Stimulated activated memory B cell treated with anti-CD40 and anti-IgM and Interleukin-4, amounts not matched to agents 10 μg/mL and 1 μg/mL and 100 μg/mL, for 72 hours (primary cell): ENCODE measurements around the gene SRL.

Source experiments
- ATAC-seq: fragments of 150-1000 bp; cut with Tn5 transposase; 2 replicates; pipeline ENCODE4 v1.10.0; 2021
- H3K27ac Mint-ChIP-seq: one replicate; pipeline ENCODE4 v1.8.0; 2022; ENCODE audit warnings: mild to moderate bottlenecking, mixed read lengths
- H3K27me3 Mint-ChIP-seq: one replicate; pipeline ENCODE4 v1.8.0; 2022; ENCODE audit warnings: mixed read lengths
- H3K36me3 Mint-ChIP-seq: one replicate; pipeline ENCODE4 v1.8.0; 2022; ENCODE audit warnings: mixed read lengths
- H3K4me1 Mint-ChIP-seq: one replicate; pipeline ENCODE4 v1.8.0; 2022; ENCODE audit warnings: mixed read lengths
- H3K4me3 Mint-ChIP-seq: one replicate; pipeline ENCODE4 v1.8.0; 2022; ENCODE audit warnings: mild to moderate bottlenecking, moderate library complexity, mixed read lengths
- H3K9me3 Mint-ChIP-seq: one replicate; pipeline ENCODE4 v1.8.0; 2022; ENCODE audit warnings: mixed read lengths

The SRL gene

DNA sequence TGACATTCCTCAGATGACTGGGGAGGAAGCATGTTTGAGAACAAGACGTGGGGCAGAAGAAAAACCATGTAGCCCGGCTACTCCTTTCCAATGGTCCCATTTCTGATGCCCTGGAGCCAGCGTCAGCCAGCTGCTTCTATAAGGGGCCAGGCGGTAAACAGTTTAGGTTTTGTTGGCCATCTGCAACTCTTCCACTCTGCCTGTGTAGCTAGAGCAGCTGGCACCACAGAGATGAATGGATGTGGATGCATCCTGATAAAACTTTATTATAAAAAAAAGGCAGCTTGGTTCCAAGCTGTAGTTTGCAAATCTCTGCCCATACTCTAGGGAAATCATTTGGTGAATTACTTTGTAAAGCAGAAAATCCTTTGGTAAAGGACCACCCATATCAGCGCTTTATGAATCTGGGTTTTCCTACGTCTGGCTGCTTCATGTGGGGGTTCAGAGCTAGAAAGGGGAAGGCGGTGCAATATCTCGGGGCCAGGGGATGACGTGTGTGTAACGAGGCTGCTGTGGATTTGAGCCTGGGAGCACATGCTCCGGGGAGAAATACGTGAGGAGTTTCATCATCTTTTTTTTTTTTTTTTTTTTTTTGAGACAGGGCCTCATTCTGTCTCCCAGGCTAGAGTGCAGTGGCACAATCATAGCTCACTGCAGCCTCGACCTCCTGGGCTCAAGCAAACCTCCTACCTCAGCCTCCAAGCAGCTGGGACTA, 3.4 kb upstream of the SRL start:
- Mint-ChIP-seq H3K27ac (no peak overlapping the region), H3K9me3 (no peaks in the 10 kb centered on the region), H3K27me3 (peaks cover 22% of the 10 kb centered on the region), H3K4me3 (no peak overlapping the region), H3K36me3 (no peaks in the 10 kb centered on the region), H3K4me1 (no peaks in the 10 kb centered on the region)
- ATAC-seq: no peak

DNA sequence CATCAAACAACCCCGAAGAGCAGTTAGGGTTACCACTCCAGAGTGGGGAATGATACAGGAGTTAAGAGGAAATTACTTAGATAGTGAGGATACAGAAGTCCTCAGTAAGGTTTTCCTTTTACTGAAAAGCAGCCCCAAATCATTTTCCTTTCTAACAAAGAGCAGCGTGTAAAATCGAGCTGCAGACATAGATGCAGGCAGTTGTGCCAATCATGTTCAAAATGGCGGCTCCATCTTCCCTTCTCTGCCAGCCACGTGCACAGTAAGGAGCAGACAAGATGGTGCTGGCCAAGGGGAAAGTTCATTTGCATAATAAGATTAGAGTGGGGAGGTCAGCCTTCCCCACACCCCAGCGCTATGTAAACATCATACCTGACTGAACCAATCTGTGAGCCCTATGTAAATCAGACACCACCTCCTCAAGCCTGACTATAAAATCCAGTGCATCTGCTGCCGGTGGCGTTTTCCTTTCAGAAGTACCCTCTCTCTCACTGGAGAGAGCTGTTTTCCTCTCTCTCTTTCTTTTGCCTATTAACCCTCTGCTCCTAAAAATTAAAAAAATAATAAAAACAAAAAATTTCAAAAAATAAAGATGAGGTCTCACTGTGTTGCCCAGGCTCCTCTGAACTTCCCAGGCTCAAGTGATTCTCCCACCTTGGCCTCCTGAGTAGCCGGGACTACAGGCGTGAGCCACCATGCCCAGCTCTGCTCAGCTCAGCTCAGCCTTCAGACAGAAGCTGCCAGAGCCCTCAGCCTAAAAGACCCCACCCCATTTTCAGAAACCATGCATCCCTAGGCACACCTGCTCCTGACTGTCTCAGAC, 2.6 kb upstream of the SRL start:
- peaks cover 30% of the 10 kb centered on the region for H3K27me3 Mint-ChIP-seq
- H3K4me1 Mint-ChIP-seq: no peaks in the 10 kb centered on the region
- no peaks in the 10 kb centered on the region for H3K9me3 Mint-ChIP-seq
- H3K4me3 Mint-ChIP-seq: no peak overlapping the region
- ATAC-seq: no peak
- H3K36me3 Mint-ChIP-seq: no peaks in the 10 kb centered on the region
- H3K27ac Mint-ChIP-seq: no peak overlapping the region

DNA sequence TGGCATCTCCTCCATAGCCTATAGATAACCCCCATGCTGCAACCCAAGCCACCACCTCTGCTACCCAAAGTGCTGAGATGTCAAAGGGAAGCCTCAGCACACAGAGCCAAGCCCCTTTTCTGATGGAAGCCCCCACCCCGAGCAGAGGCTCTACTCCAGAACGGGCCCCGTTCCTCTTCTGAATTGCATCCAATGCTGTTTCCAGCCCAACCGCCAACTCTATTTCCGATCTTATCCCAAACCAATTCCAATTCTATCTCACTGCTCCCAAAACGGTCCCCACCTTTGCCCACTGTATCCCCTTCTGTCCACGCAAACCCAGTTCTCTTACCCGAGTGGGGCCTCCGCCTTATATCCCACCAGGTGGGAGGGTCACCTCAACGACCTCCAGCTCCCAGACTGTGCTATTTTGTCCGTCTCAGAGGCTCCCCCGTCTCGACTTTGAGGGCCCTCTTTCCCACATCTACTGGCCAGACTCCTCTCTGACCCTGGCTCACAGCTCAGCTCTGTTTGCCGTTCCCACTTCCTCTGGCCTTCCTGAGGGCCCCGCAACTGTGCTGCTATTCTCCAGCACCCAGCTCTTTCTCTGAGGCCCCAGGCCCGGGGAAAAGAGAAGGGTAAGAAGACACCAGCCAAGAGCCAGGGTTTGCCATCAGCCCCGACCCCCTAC, 487 bp downstream of the SRL start:
- Mint-ChIP-seq H3K9me3 (no peaks in the 10 kb centered on the region), H3K27ac (no peak overlapping the region), H3K36me3 (no peaks in the 10 kb centered on the region), H3K4me1 (no peaks in the 10 kb centered on the region), H3K4me3 (no peak overlapping the region), H3K27me3 (peaks cover 59% of the 10 kb centered on the region)
- no peak for ATAC-seq

DNA sequence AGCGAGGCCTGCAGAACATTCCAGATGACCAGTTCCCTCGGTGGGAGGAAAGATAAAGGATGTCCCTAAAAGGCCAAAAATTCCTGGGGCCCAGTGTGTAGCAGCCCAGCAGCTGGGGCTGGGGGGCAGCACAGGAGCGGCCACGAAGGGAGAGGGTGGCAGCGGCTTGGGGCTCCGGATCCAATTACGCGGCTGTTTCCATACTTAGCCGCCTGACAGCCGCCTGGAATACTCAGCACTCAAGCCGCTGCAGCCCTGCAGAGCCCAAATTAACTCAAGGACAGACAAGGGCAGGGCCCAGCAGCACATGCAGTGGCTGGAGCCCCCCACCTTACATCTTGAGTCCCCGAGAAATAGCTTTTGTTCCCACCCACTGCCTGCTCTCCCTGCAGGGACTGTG, 1.3 kb downstream of the SRL start:
- no peaks in the 10 kb centered on the region for H3K36me3 Mint-ChIP-seq
- H3K4me3 Mint-ChIP-seq: no peak overlapping the region
- ATAC-seq: no peak
- H3K27ac Mint-ChIP-seq: no peak overlapping the region
- H3K4me1 Mint-ChIP-seq: no peaks in the 10 kb centered on the region
- peaks cover 66% of the 10 kb centered on the region for H3K27me3 Mint-ChIP-seq
- H3K9me3 Mint-ChIP-seq: no peaks in the 10 kb centered on the region

DNA sequence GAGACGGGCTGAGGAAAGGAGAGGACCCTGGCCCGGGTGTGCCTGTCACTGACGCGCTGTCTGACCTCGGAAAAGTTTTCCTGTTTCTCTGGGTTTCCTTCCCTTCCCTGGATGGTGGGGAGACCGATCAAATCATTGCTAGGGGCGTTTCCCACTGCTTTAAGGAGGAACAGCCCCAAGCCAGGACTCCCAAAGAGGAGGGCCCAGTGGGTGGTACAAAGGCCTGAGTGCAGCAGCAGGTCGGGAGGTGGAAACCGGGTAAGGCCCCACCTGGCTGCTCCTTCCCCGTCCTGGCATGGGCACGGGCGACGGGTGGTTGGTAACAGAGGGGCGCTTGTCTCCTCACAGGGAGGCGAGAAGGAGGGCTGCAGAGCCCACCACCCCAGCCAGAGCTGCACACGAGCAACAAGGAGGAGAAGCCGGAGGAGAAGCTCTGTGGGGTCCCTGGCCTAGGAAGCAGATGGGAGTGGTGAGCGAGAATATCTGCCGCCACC, 2.2 kb downstream of the SRL start:
- H3K36me3 Mint-ChIP-seq: no peaks in the 10 kb centered on the region
- no peak overlapping the region for H3K27ac Mint-ChIP-seq
- H3K4me1 Mint-ChIP-seq: no peaks in the 10 kb centered on the region
- no peak overlapping the region for H3K4me3 Mint-ChIP-seq
- no peaks in the 10 kb centered on the region for H3K9me3 Mint-ChIP-seq
- peaks cover 72% of the 10 kb centered on the region for H3K27me3 Mint-ChIP-seq
- ATAC-seq: no peak

DNA sequence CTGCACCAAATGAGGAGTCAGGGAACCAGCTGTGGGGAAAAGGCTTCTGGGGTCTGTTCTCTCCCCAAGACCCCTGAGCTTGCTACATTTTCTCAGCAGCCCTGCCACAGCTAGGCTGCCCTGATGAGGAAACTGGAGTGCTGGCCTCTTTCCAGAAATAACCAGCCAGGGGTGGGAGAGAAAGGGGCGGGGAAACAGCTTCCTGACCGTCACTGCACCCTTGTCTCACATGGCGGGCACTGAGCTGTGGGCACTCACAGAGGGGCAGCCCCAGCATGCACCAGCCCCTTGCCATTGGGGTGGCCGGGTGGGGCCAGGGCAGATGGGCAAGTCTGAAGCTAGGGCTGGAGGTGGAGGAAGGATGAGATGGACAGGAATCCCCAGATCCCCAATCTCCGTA, 2.9 kb downstream of the SRL start:
- ATAC-seq: no peak
- Mint-ChIP-seq H3K27ac (no peak overlapping the region), H3K4me3 (no peak overlapping the region), H3K36me3 (no peaks in the 10 kb centered on the region), H3K4me1 (no peaks in the 10 kb centered on the region), H3K9me3 (no peaks in the 10 kb centered on the region), H3K27me3 (peaks cover 77% of the 10 kb centered on the region)

DNA sequence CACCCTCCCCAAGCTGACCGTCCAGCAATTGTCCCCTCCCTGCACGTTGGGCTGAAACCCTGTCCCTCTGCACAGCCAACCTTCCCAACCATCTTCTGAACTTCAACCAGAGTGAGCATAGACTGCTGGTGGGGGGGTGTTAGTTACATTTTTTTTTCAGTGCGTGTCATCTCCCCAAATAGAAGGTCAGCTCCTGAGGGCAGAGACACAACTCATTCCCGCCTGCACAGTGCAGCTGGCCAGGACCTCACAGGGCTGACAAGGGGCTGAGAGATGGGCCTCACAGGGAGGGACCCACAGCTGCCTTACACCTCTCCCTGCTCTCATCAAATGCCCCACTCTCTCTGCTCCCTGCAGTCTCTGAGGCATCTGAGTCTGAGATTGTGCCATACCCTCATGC, 8.4 kb downstream of the SRL start:
- peaks cover 47% of the 10 kb centered on the region for H3K27me3 Mint-ChIP-seq
- no peak for ATAC-seq
- H3K36me3 Mint-ChIP-seq: no peaks in the 10 kb centered on the region
- no peak overlapping the region for H3K27ac Mint-ChIP-seq
- peaks cover 4% of the 10 kb centered on the region for H3K9me3 Mint-ChIP-seq
- no peaks in the 10 kb centered on the region for H3K4me1 Mint-ChIP-seq
- H3K4me3 Mint-ChIP-seq: no peak overlapping the region

DNA sequence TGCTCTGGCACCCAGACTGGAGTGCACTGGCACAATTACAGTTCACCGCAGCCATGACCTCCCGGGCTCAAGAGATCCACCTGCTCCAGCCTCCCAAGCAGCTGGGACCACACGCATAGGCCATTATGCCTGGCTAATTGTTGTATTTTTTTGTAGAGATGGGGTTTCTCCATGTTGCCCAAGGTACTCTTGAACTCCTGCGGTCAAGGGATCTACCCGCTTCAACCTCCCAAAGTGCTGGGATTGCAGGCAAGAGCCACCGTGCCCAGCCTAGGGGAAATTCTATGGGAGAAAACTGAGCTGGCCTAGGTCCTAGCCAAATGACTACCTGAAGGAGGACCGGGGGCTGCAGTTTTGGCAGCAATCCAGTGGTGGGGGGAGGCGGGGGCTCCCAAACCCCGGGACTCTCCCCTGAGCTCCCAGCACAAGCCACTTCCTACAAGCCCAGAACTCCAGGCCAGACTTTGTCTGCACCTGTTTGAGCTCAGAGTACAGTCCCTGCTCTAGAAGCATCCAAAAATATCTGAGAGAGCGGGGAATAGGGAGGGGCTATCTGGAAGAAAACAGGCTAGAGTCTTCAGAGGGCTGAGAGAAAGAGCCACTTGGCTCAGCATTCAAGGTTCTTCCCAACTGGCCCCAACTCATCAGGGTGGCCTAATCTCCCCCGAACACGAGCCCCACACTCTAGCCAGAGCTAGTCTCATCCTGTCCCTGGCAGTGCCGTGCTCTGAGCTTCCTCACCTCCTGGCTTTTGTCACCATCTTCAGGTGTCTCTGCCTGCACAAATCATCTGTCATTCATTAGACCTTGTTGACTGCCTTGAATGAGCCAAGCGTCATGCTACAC, 9.1 kb downstream of the SRL start:
- Mint-ChIP-seq H3K4me1 (no peaks in the 10 kb centered on the region), H3K36me3 (no peaks in the 10 kb centered on the region), H3K9me3 (peaks cover 4% of the 10 kb centered on the region), H3K4me3 (no peak overlapping the region), H3K27me3 (peaks cover 40% of the 10 kb centered on the region), H3K27ac (no peak overlapping the region)
- no peak for ATAC-seq

DNA sequence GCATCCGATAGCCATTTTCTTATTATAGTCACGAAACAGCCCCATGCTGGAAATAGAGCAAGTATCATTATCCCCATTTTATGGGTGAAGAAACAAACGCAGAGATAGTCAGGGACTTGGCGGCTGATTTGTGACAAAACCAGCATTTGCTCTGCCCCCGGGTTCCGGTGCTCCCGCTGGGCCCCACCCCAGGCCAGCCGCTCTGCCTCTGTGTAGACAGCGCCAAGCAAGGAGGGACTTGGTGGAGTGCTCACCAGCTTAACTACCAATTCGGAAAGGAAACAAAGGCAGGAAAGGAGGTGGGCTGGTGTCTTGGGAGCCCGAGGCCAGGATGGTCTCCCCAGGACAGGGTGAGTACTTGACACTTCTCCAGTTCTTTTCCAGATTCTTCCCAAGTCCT, 10.0 kb downstream of the SRL start:
- no peaks in the 10 kb centered on the region for H3K36me3 Mint-ChIP-seq
- no peak overlapping the region for H3K27ac Mint-ChIP-seq
- H3K4me3 Mint-ChIP-seq: no peak overlapping the region
- ATAC-seq: no peak
- H3K4me1 Mint-ChIP-seq: no peaks in the 10 kb centered on the region
- peaks cover 31% of the 10 kb centered on the region for H3K27me3 Mint-ChIP-seq
- peaks cover 4% of the 10 kb centered on the region for H3K9me3 Mint-ChIP-seq

DNA sequence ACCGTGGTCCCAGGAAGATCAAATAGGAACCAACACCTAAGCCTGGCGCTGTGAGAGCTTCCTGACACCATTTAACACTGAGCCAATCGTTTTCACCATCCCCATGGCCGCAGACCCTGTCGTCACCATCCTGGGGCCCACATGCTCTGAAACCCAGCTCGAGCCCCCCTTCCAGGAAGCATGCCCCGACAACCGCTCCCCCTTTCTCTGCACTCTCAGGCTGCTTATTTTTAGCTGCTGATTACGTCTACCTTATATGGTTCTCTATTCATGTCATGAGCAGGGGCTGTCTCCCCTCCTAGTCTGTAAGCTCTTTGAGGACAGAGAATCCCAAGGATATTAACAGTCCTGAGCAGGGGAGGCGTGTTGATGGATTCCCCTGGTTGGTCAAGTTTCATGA, 10.5 kb downstream of the SRL start:
- H3K4me3 Mint-ChIP-seq: no peak overlapping the region
- H3K27ac Mint-ChIP-seq: no peak overlapping the region
- H3K9me3 Mint-ChIP-seq: peaks cover 4% of the 10 kb centered on the region
- H3K27me3 Mint-ChIP-seq: peaks cover 26% of the 10 kb centered on the region
- no peak for ATAC-seq
- H3K36me3 Mint-ChIP-seq: no peaks in the 10 kb centered on the region
- no peaks in the 10 kb centered on the region for H3K4me1 Mint-ChIP-seq

DNA sequence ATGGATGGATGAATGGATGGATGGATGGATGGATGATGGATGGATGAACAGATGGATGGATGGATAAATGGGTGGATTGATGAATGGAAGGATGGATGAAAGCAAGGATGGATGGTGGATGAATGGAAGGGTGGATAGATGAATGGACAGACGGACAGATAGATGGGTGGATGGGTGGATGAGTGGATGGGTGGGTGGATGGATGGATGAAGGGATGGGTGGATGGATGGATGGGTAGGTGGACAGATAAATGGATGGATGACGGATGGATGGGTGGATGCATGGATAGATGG, 14.9 kb downstream of the SRL start:
- Mint-ChIP-seq H3K4me3 (no peak overlapping the region), H3K27ac (no peak overlapping the region), H3K4me1 (no peaks in the 10 kb centered on the region), H3K9me3 (no peaks in the 10 kb centered on the region), H3K36me3 (no peaks in the 10 kb centered on the region), H3K27me3 (peaks cover 11% of the 10 kb centered on the region)
- no peak for ATAC-seq

DNA sequence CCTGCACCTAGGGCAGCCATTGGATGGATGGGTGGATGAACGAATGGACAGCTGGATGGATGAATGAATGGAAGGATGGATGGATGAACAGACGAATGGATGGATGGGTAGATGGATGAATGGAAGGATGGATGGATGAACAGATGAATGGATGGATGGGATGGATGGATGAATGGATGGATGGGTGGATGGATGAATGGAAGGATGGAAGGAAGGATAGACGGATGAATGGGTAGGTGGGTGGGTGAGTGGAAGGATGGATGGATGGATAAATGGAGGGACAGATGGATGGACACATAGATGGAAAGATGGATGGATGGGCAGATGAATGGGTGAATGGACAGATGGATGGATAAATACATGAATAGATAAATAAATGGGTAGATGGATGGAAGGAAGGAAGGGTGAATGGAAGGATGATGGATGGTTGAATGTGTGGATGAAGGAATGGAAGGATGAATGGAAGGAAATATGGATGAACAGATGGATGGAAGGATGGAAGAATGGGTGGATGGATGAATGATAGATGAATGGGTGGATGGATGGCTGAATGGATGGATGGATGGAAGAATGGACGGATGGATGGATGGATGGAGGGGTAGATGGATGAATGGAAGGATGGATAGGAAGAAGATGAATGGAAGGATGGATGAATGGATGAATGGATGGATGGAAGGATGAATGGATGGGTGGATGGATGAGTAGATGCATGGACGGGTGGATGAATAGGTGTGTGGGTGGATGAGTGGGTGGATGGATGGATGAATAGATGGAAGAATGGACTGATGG, 15.4 kb downstream of the SRL start:
- Mint-ChIP-seq H3K4me1 (no peaks in the 10 kb centered on the region), H3K36me3 (no peaks in the 10 kb centered on the region), H3K27me3 (peaks cover 16% of the 10 kb centered on the region), H3K4me3 (no peak overlapping the region), H3K27ac (no peak overlapping the region), H3K9me3 (no peaks in the 10 kb centered on the region)
- no peak for ATAC-seq

DNA sequence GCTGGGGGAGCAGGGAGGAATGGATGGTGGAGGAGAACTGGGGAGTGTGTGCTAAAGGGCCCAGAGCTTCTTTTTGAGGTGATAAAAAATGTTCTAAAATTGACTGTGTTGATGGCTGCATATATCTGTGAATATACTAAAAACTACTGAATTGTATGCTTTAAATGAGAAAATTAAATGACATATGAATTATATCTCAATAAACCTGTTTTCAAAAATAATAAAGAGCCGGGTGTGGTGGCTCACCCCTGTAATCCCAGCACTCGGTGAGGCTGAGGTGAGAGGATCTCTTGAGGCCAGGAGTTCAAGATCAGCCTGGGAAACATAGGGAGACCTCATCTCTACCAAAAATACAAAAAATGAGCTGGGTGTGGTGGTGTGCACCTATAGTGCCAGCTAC, 16.8 kb downstream of the SRL start:
- Mint-ChIP-seq H3K36me3 (no peaks in the 10 kb centered on the region), H3K9me3 (no peaks in the 10 kb centered on the region), H3K4me1 (no peaks in the 10 kb centered on the region), H3K27me3 (peaks cover 22% of the 10 kb centered on the region), H3K4me3 (no peak overlapping the region), H3K27ac (no peak overlapping the region)
- no peak for ATAC-seq

DNA sequence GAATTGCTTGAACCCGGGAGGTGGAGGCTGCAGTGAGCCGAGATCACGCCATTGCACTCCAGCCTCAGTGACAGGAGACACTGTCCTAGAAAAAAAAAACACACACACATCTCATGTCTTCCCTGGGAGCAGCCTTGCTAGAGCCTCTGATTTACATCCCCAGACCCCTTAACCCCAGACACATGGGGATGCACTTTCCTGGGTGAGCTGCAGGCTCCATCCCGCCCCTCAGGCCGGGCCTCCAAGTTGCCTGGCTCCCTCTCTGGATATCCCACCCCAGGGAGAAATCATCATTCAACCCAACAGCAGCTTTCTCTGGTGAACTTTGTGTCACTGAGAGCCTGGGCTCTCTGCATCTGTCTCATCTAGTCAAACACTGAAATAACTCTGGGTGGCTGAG, 21.5 kb downstream of the SRL start:
- no peak for ATAC-seq
- peaks cover 46% of the 10 kb centered on the region for H3K27me3 Mint-ChIP-seq
- H3K9me3 Mint-ChIP-seq: no peaks in the 10 kb centered on the region
- H3K36me3 Mint-ChIP-seq: no peaks in the 10 kb centered on the region
- no peak overlapping the region for H3K27ac Mint-ChIP-seq
- H3K4me1 Mint-ChIP-seq: no peaks in the 10 kb centered on the region
- no peak overlapping the region for H3K4me3 Mint-ChIP-seq
